ENCODE data around the gene LRR1.

Gene LRR1

GRCh38 chr14:49621114-49621881 is 22.6 kb downstream of the LRR1 start (continued):
- TF ChIP-seq ZBTB1 (tag by site-specific recombination; IDR thresholded peaks at IDR 0.05) (no peak), ZNF624 (tag by site-specific recombination; IDR thresholded peaks at IDR 0.05) (no peak), ZNF324 (tag by site-specific recombination; IDR thresholded peaks at IDR 0.05) (peak; percentile 1; the same call in 1 of the 2 replicates), ZNF521 (tag by site-specific recombination; IDR thresholded peaks at IDR 0.05) (no peak), ZNF23 (tag by site-specific recombination; IDR thresholded peaks at IDR 0.05; ENCODE audit: borderline replicate concordance) (no peak), ZFP69B (tag by site-specific recombination; IDR thresholded peaks at IDR 0.05) (0 out of 2 replicates have a peak, but pooled peaks have one; percentile 16), SETDB1 (IDR thresholded peaks at IDR 0.05; ENCODE audit: insufficient read length, low read length) (no peak), ZBTB44 (tag by site-specific recombination; IDR thresholded peaks at IDR 0.05) (no peak), ZBTB17 (tag by site-specific recombination; IDR thresholded peaks at IDR 0.05) (no peak), ZNF239 (tag by site-specific recombination; IDR thresholded peaks at IDR 0.05) (no peak), ZNF2 (tag by site-specific recombination; IDR thresholded peaks at IDR 0.05) (peak; percentile 10; the same call in 1 of the 2 replicates)

DNA sequence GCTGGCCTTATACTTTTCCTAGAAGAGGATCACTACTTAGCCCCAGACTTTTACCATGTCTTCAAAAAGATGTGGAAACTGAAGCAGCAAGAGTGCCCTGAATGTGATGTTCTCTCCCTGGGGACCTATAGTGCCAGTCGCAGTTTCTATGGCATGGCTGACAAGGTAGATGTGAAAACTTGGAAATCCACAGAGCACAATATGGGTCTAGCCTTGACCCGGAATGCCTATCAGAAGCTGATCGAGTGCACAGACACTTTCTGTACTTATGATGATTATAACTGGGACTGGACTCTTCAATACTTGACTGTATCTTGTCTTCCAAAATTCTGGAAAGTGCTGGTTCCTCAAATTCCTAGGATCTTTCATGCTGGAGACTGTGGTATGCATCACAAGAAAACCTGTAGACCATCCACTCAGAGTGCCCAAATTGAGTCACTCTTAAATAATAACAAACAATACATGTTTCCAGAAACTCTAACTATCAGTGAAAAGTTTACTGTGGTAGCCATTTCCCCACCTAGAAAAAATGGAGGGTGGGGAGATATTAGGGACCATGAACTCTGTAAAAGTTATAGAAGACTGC is 23.4 kb downstream of the LRR1 start:
- POLR2A ChIA-PET = interaction anchor here (1.0 to 3.0 kb wide), 8 partner anchors 10 to 240 kb away, joined by 3 to 44 read pairs (median 20); partner anchors contain the start of genes DNAAF2, KLHDC2, LRR1 and RPS29
- Histone ChIP-seq H3K4me3 (ENCODE audit: low read depth, low read length) (peak overlapping the region; percentile 87), H3K4me1 (ENCODE audit: control insufficient read depth, insufficient read depth, low read length) (no peaks in the 10 kb centered on the region), H3K27ac (ENCODE audit: extremely low read depth, low read depth, low read length) (no peak overlapping the region), H3K9me3 (ENCODE audit: control insufficient read depth, insufficient read depth, low read depth, low read length) (no peaks in the 10 kb centered on the region), H3K36me3 (ENCODE audit: control insufficient read depth in 2 of 2, insufficient read depth in 1 of 2, low read length in 2 of 2) (peaks cover 22 to 40% of the 10 kb centered on the region in 2 experiments)
- no peak for TF ChIP-seq ZNF521 (tag by site-specific recombination; IDR thresholded peaks at IDR 0.05)
- TF ChIP-seq ZNF155 (tag by site-specific recombination; IDR thresholded peaks at IDR 0.05) = no peak
- no peak for TF ChIP-seq ZNF366 (tag by site-specific recombination; conservative IDR thresholded peaks at IDR 0.05)
- TF ChIP-seq PRDM1 (tag by site-specific recombination; IDR thresholded peaks at IDR 0.05) = peak; percentile 54; the same call in 1 of the 2 replicates
- TF ChIP-seq ZIC2 (tag by site-specific recombination; IDR thresholded peaks at IDR 0.05) = no peak
- TF ChIP-seq ZNF76 (tag by site-specific recombination; IDR thresholded peaks at IDR 0.05; ENCODE audit: borderline replicate concordance, low read depth) = no peak
- TF ChIP-seq ZNF2 (tag by site-specific recombination; IDR thresholded peaks at IDR 0.05) = no peak
- TF ChIP-seq ZBTB17 (tag by site-specific recombination; IDR thresholded peaks at IDR 0.05) = peak; percentile 80
- CTCF ChIA-PET = interaction anchor here (0.9 to 2.5 kb wide), 3 partner anchors 9 to 146 kb away, joined by 3 to 10 read pairs (median 3); partner anchors contain the start of genes DNAAF2 and KLHDC2

- no peak overlapping the region for H3K27ac ChIP-seq (ENCODE audit: extremely low read depth, low read depth, low read length)
- ChIA-PET CTCF (interaction anchor here (1.6 kb wide), 1 partner anchor 36 kb away, joined by 6 read pairs; no protein-coding TSS in a partner anchor), POLR2A (interaction anchor here (3.0 kb wide), 1 partner anchor 11 kb away, joined by 18 read pairs; no protein-coding TSS in a partner anchor)
- TF ChIP-seq PRDM6 (tag by site-specific recombination; IDR thresholded peaks at IDR 0.05) (peak; percentile 55), PRDM2 (tag by site-specific recombination; IDR thresholded peaks at IDR 0.05; ENCODE audit: borderline replicate concordance) (no peak)
- H3K4me1 ChIP-seq (ENCODE audit: control insufficient read depth, insufficient read depth, low read length) = no peaks in the 10 kb centered on the region
- H3K4me3 ChIP-seq (ENCODE audit: low read depth, low read length) = peak overlapping the region; percentile 21
- H3K9me3 ChIP-seq (ENCODE audit: control insufficient read depth, insufficient read depth, low read depth, low read length) = no peaks in the 10 kb centered on the region
- H3K36me3 ChIP-seq (ENCODE audit: control insufficient read depth in 2 of 2, insufficient read depth in 1 of 2, low read length in 2 of 2) = peaks cover 20 to 31% of the 10 kb centered on the region in 2 experiments
Observed at GRCh38 chr14:49623387-49623786, 24.6 kb downstream of the LRR1 start.

Measured in HEK293 (cell line).